Breast epithelium (tissue), 4 donors: ENCODE measurements around the gene ZDHHC5. TPM values are rescaled to one million over a fixed set of nuclear protein-coding genes. Genes with fewer than 3 reads are reported as not detected.

Source experiments
- DNase-seq, 2 donors: peaks; one replicate each; pipeline ENCODE4 v3.0.0-alpha.2; 2019; ENCODE audit warnings: low spot score in 2 of 2
- H3K27ac ChIP-seq, 2 donors: fragments of 200-600 bp; sonication (generic) in 1 of 2; one replicate each; pipeline ENCODE4 v1.5.1; 2016 to 2019; ENCODE audit warnings: mild to moderate bottlenecking in 1 of 2
- H3K27me3 ChIP-seq, 2 donors: fragments of 200-600 bp; sonication (generic) in 1 of 2; one replicate each; pipeline versions ENCODE4 v1.5.1 to v1.6.0; 2017 to 2019; ENCODE audit warnings: control low read depth in 1 of 2, mild to moderate bottlenecking in 1 of 2
- H3K36me3 ChIP-seq: fragments of 200-600 bp; one replicate; pipeline ENCODE4 v1.5.1; 2019
- H3K4me1 ChIP-seq, 2 donors: fragments of 200-600 bp; sonication (generic); one replicate each; pipeline ENCODE4 v1.5.1; 2016 to 2019; ENCODE audit warnings: control low read depth in 1 of 2
- H3K4me3 ChIP-seq, 3 donors: fragments of 200-600 bp; sonication (generic); 1 replicate in 2 of 3; 2 replicates in 1 of 3; pipeline ENCODE4 v1.5.1; 2016 to 2019; ENCODE audit warnings: mild to moderate bottlenecking in 3 of 3, moderate library complexity in 2 of 3
- H3K9me3 ChIP-seq, 2 donors: fragments of 200-600 bp; sonication (generic) in 1 of 2; one replicate each; pipeline ENCODE4 v1.5.1; 2016 to 2019; ENCODE audit warnings: control low read depth in 1 of 2
- CTCF ChIP-seq, 3 donors: fragments of 450-650 bp; IDR thresholded peaks; one replicate each; pipeline ENCODE4 v1.5.1; 2016 to 2017; ENCODE audit warnings: antibody characterized with exemption in 3 of 3, mild to moderate bottlenecking in 3 of 3, moderate library complexity in 3 of 3
- POLR2A ChIP-seq: fragments of 450-650 bp; IDR thresholded peaks from one replicate; pipeline ENCODE4 v1.6.1; 2016; ENCODE audit warnings: antibody characterized with exemption, mild to moderate bottlenecking, moderate library complexity
- POLR2AphosphoS5 ChIP-seq, 3 donors: sonication (generic); formaldehyde crosslinking; IDR thresholded peaks; one replicate each; pipeline ENCODE4 v1.6.1; 2017; ENCODE audit warnings: antibody characterized with exemption in 3 of 3
- intact Hi-C: fragments of 100-400 bp; cut with DNase I; formaldehyde crosslinking; loops from one replicate; pipeline ENCODE4 v1.15.1; 2023; ENCODE audit warnings: low total_unique reads
- total RNA-seq, 3 donors: library from RNA; depleted of rRNA; stranded (reverse); fragments of >200 nt; gene quantifications; one replicate each; pipeline ENCODE4 v1.1.0, GENCODE V29; 2016

Gene ZDHHC5, protein sequence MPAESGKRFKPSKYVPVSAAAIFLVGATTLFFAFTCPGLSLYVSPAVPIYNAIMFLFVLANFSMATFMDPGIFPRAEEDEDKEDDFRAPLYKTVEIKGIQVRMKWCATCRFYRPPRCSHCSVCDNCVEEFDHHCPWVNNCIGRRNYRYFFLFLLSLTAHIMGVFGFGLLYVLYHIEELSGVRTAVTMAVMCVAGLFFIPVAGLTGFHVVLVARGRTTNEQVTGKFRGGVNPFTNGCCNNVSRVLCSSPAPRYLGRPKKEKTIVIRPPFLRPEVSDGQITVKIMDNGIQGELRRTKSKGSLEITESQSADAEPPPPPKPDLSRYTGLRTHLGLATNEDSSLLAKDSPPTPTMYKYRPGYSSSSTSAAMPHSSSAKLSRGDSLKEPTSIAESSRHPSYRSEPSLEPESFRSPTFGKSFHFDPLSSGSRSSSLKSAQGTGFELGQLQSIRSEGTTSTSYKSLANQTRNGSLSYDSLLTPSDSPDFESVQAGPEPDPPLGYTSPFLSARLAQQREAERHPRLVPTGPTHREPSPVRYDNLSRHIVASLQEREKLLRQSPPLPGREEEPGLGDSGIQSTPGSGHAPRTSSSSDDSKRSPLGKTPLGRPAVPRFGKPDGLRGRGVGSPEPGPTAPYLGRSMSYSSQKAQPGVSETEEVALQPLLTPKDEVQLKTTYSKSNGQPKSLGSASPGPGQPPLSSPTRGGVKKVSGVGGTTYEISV
- 10 to 100 TPM; 39.3 to 50.2 (median 39.8) TPM for total RNA-seq

DNA sequence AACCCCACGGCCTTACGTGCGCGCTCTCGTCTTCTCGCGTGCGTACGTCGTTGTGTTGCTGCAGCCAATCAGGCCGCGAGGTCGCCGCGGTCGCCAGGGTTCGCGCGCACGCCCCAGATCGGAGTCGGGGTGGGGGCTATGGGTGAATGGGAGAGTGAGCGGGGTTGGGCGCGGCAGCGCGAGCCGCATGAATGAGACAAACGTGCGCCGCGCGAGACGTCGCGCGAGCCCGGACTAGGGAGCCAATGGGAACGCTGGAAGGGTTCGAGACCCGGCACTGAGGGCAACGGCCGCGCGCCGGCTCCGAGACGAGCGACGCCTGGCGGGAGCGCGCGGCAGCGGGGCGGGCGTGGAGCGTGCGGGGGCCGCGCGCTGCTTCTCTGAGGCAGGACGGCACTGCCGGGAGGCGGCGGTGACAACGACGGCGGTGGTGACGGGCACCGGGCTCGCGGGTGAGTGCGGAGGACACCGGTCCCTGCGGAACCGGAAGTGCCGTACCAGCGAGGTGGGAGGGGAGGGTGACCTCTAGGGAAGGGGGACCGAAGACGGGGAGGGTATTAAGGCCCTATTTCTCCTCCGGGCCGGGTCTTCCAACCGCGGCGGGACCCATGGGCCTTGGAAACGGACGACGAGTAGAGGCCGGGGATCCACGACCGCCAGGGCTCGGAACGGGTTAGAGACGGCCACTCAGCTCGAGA is at the start of gene ZDHHC5:
TSS of gene ZDHHC5 (plus strand) at position 379 of the 698 bp plus-strand sequence. CDS start 4,977 bp downstream, outside the sequence.
- peaks cover 0 to 11% of the 10 kb centered on the region in 2 donors for H3K4me1 ChIP-seq
- intact Hi-C loops, result no loop called here
- peak within 1 kb of the TSS; percentile 95 to 100 (median 98) for H3K4me3 ChIP-seq
- H3K27me3 ChIP-seq, result no peaks in the 10 kb centered on the region
- TF ChIP-seq CTCF (IDR thresholded peaks at IDR 0.05), result peak in 2 of 3 donors; percentile 9 to 29
- TF ChIP-seq POLR2AphosphoS5 (IDR thresholded peaks at IDR 0.05), result peak in 2 of 3 donors; percentile 80 to 87
- no peak for TF ChIP-seq POLR2A
- DNase-seq, result peak; percentile 99
- H3K9me3 ChIP-seq, result no peaks in the 10 kb centered on the region
- H3K27ac ChIP-seq, result peak within 1 kb of the TSS; percentile 99 to 100
- peaks cover under 1% of the 10 kb centered on the region for H3K36me3 ChIP-seq

- H3K27ac ChIP-seq, result no peak overlapping the region
- H3K4me3 ChIP-seq, result no peak overlapping the region
- H3K36me3 ChIP-seq, result no peaks in the 10 kb centered on the region
- no peaks in the 10 kb centered on the region for H3K4me1 ChIP-seq
- intact Hi-C loops, result no loop called here
- no peaks in the 10 kb centered on the region for H3K27me3 ChIP-seq
- peaks cover 0 to 8% of the 10 kb centered on the region in 2 donors for H3K9me3 ChIP-seq
- DNase-seq, result no peak
- TF ChIP-seq POLR2AphosphoS5 (IDR thresholded peaks at IDR 0.05) (no peak), CTCF (IDR thresholded peaks at IDR 0.05) (no peak)
Measured at GRCh38 chr11:57618438-57618837, 49.5 kb upstream of the ZDHHC5 start.

GRCh38 chr11:57619331-57619730 is 48.6 kb upstream of the ZDHHC5 start:
- H3K27me3 ChIP-seq, result no peaks in the 10 kb centered on the region
- no peak overlapping the region for H3K27ac ChIP-seq
- H3K4me1 ChIP-seq, result no peaks in the 10 kb centered on the region
- H3K36me3 ChIP-seq, result no peaks in the 10 kb centered on the region
- no peak overlapping the region for H3K4me3 ChIP-seq
- TF ChIP-seq POLR2A (no peak), CTCF (IDR thresholded peaks at IDR 0.05) (no peak), POLR2AphosphoS5 (IDR thresholded peaks at IDR 0.05) (no peak)
- peaks cover 0 to 8% of the 10 kb centered on the region in 2 donors for H3K9me3 ChIP-seq
- DNase-seq, result no peak
- intact Hi-C loops, result no loop called here

DNA sequence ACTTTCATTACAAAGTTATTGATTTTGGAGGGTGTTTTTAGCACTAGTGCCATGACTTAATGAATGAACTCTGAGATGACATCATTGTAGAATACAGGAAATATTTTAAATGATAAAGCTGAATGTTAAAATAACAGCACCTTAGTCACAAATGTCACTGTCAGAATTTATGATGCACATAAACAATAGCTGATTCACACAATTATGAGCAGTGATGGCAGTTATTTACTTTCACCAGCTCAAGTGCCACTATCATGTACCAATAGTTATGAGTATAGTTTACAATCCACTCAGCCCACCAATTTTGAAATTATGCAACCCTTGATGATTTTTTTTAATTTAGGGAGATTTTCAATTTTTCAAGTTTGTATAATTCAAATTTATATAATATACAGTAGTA is 47.4 kb upstream of the ZDHHC5 start:
- Histone ChIP-seq H3K4me3 (no peak overlapping the region), H3K36me3 (no peaks in the 10 kb centered on the region), H3K4me1 (no peaks in the 10 kb centered on the region), H3K27me3 (no peaks in the 10 kb centered on the region), H3K27ac (no peak overlapping the region), H3K9me3 (peaks cover 0 to 8% of the 10 kb centered on the region in 2 donors)
- DNase-seq, result no peak
- TF ChIP-seq POLR2A (no peak), CTCF (IDR thresholded peaks at IDR 0.05) (no peak), POLR2AphosphoS5 (IDR thresholded peaks at IDR 0.05) (no peak)
- intact Hi-C loops, result no loop called here
